Fibroblast of peridontal ligament (primary cell): ENCODE results near the gene SSH2.
"Not testable (repeated sequence)": the region's sequence is repeated elsewhere in the genome, so short reads cannot be mapped to it uniquely, and the experiment has no call there.

Experiments used
- DNase-seq: peaks from one replicate; pipeline ENCODE4 v3.0.0-alpha.2; 2010; ENCODE audit errors: extremely low read depth

Gene SSH2

GRCh38 chr17:29709866-29710519, 220.0 kb downstream of the SSH2 start:
- peak; percentile 76 for DNase-seq

DNA sequence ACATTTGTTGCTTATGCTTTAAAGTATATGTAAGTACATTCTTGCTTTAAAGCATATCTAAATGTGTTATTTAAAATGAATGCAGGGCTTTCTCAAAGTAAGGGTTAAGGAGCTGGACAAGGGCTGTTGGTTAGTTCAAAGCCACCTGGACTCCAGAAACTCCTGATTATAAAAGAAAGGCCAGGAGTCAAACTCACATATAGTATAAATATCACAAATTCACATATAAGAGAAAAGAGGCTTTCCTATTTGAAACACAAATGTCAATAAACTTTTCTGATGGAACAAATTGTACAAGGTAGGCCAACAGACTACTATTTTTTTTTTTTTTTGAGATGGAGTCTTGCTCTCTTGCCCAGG, 222.8 kb downstream of the SSH2 start:
- no peak for DNase-seq

GRCh38 chr17:29706045-29706431, 224.0 kb downstream of the SSH2 start:
- no peak for DNase-seq

DNA sequence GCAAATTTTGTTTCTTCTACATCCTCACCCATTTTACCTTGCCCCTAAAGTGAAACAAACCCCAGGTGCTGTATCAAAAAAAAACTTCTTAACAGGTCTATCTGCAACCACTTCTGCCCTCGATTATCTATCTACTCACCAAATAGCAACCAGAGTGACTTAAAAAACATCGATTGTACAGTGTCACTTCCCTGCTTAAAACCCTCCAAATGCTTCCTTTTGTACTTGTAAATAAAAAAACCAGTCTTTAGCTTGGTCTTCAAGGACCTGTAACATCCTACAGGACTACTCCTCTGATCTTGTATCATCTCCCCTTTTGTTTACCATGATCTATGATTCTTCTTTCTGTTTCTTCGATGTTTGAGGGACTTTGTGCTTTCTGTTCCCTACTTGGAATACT, 224.6 kb downstream of the SSH2 start:
- no peak for DNase-seq

DNA sequence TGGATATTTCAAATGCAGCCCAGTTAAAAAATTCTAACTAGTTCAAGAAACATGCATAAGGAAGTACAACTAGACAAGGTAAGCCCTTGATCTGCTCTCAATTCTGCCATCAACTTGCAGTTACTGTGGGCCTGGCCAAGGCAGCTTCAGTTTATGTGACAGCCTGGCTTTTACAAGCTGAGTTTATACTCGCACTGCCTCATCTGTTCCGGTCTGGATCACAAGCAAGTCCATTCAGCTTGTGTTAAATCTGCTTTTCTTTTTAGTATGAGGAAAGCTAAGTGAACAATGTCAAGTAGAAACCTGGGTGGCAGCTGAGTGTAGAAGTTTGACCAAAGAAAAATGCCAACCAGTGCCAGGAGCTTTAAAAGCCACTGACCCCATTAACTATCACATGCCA, 230.7 kb downstream of the SSH2 start:
- DNase-seq, result no peak

GRCh38 chr17:29698837-29699236, 231.2 kb downstream of the SSH2 start:
- no peak for DNase-seq

DNA sequence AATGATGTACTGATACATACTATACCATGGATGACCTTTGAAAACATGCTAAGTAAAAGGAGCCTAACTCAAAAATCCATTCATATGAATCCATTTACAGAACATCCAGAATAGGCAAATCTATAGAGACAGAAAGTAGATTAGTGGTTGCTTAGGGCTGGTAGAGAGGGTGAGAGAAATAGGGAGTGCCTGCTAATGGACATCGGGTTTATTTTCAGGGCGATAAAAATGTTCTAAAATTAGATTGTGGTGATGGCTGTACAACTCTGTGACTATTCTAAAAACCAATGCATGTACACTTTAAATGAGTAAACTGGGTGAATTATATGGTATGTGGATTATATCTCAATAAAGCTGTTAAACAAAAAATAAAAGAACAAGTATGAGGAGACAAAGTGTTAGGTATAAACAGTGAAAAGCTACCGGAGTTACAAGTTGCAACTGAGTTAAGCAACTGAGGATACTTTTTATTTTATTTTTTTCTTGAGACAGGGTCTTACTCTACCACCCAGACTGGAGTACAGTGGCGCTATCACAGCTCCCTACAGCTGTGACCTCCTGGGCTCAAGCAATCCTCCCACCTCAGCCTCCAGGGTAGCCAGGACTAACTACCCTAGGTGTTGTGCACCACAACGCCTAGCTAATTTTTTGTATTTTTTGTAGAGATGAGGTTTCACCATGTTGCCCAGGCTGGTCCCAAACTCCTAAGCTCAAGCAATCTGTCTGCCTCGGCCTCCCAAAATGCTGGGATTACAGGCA, 231.8 kb downstream of the SSH2 start:
- no peak for DNase-seq

DNA sequence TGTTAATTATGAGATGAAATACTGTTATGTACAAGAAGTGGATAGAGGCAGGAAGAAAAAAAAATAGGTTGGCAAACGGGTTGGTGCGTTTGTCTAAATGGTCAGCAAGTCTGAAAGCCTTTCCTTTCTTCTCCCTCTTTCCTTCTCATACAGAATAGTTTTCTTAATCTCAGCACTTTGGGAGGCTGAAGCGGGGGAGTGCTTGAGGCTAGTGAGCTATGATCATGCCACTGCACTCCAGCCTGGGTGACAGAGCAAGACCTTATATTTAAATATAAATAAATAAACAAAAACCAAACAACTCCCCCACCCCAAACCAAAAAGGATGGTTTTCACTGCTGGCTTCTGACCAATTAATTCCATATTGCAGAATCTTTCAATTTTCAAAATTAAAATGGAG, 232.7 kb downstream of the SSH2 start:
- no peak for DNase-seq

GRCh38 chr17:29694918-29695563, 235.0 kb downstream of the SSH2 start:
- no peak for DNase-seq

GRCh38 chr17:29693751-29694150, 236.3 kb downstream of the SSH2 start:
- no peak for DNase-seq

DNA sequence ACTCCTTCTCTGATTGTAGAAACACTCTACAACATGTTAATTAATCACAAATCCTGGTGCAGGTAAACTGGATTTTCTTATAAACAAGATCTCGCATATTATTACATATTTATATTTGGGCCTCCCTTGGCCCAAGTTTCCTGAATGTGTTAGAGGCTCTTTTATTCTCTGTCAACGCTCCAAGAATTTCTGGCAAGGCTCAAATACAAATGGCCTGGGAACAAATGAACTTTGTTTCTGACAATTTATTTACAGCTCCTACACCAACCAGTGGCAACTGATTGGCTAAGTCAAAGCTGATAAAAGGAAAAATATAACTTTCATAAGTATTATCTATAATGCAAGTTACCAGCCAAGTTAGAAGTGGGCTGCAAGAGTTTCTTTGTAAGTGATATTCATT, 242.4 kb downstream of the SSH2 start:
- DNase-seq, result no peak

DNA sequence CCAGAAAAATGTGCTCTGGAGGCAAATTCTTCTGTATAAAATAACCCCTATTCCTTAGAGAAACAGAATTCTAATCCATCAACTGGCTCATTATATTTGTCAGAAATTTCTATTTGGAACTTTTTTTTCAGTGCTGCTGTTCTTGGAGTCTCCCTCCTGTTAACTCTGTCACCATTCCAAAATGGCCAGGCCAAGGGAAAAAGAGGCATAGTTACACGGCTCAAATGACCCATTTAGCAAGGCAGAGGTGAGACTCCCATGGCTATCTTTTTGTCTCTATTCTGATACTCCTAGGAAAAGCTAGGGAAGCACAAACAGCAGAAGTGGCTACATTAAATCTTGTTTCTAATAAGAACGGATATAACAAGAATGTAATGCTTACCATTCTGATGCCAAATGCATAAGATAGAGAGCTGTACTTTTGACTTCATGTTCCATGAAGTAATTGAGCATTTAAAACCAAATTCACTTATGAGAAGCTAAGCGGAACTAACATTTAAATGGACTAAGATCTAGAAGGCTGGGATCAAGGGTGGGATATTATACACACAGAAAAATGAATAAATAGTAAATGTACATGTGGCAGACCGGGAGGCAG, 242.9 kb downstream of the SSH2 start:
- no peak for DNase-seq

GRCh38 chr17:29683481-29683880, 246.5 kb downstream of the SSH2 start:
- no peak for DNase-seq

- no peak for DNase-seq
Observed at GRCh38 chr17:29682987-29683386, 247.0 kb downstream of the SSH2 start.

- DNase-seq, result no peak
Observed at GRCh38 chr17:29682054-29682453, 248.0 kb downstream of the SSH2 start.

DNA sequence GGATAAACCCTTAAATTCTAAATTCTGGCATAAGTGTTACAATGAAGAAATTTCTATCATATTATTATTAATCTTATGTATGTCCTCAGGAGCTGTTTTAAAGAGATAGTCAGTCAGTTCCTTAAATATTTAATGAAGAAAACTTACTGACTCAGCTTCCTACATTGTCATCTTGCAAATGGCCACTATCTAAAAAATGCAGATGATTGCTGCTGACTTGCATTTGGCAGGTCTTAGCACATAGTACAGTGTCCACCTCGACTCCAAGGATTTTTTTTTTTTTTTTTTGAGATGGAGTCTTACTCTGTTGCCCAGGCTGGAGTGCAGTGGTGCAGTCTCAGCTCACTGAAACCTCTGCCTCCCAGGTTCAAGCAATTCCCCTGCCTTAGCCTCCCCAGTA, 252.2 kb downstream of the SSH2 start:
- no peak for DNase-seq

GRCh38 chr17:29677221-29677791, 252.7 kb downstream of the SSH2 start:
- DNase-seq, result peak; percentile 95

DNA sequence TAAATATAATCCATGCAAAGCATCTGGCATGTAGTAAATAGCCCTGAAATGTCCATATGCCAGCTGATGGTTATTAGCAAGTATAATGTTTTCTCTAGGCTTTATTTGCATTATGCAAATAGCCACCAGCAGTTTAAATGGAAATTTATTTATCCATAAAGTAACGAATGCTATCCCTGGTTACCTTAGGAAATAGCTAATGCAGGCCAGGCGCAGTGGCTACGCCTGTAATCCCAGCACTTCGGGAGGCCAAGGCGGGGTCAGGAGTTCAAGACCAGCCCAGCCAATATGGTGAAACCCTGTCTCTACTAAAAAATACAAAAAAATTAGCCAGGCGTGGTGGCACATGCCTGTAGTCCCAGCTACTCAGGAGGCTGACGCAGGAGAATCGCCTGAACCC, 254.1 kb downstream of the SSH2 start:
- not testable (repeated sequence) for DNase-seq

DNA sequence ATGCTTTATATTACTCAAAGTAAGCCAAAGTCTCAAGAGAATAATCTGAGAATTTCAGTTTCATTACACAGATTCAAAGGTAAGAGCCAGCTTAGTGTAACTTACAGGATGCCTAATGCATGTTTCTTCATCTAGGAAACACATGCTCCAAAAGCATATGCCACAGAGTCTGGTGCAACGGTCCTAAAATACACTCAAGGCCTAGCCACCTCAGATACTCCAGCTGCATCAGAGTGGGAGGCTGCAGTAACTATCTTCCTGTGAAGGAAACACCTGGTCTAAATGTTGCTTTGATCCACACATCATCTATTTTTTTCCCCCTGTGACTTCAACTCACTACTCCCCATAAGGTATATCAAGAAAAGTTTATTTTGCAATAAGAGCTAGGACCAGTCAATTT, 255.7 kb downstream of the SSH2 start:
- DNase-seq, result no peak

DNA sequence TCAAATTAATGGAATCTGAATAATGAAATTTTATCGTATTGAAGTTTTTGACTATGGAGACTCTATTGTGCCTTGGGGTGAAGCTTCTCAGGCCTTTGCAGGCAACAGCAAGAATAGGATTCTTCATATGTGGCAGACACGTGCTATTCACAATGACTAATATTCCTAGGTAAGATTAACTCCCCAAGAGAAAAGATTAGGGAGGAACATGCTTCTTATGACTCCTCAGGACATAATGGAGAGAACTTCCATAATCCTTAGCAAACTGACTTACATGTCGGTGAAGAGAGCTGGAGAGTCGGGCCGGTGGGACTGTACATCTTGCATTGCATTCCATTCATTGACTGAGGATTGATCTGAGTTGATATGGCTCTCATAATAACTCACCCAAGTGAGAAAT, 258.4 kb downstream of the SSH2 start:
- DNase-seq, result no peak

DNA sequence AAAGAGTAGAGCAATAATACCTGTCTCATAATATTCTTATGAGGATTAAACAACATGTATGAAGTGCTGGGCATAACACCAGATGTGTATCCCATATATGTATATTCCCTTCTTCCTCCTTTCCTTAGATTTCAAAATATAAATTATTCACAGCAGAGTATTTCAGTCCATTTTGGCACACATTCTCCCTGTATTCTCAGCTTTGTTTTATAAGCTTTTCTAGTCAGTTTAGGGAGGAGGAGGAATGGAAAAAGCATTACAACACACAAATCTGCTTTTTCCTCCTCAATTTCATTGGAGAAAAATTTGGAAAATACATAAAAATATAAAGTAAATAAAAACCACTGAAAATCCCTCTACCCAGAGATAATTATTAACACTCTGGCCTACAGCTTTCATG, 260.8 kb downstream of the SSH2 start:
- DNase-seq, result no peak

DNA sequence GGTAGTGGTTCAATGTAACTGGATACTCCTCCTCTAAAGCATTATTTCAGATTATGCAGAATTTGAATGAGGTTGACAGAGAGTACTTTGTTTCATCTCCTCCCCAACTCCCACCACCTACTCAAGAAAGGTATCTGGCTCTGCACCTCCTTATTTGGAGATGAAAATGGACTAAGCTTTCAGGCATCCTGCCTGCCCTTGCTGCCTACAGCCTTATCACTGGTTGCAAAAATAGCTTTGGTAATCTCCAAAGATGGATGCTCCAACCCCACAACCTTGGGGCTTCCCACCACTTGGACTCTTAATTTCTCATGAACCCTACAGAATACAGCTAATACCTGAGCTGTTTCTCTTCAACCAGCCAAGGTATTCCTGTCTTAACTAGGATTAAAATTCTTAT, 262.1 kb downstream of the SSH2 start:
- no peak for DNase-seq

DNA sequence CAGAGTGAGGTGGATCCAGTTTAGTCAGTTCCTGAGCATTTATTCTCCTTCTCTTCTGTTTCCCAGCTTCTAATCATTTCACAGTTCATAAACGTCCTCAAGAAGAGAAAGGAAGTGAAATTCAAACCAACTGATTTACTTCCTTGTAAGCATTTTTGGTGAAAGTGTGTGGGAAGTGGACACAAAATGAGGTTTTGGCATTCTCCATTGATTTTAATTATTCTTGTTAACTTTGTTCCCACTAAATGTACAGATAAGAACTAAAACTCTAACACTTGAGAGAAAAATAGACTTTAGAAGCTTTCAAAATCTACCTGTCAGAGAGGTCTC, 264.6 kb downstream of the SSH2 start:
- DNase-seq, result no peak
